HCT116 (cell line): Measurements from ENCODE around the gene CTBP2. TPM values are rescaled to one million over a fixed set of nuclear protein-coding genes. Genes with fewer than 3 reads are reported as not detected.

ENCODE experiments used
- ATAC-seq: fragments of 200-7000 bp; cut with Tn5 transposase; 2 replicates; pipeline ENCODE4 v1.9.1; 2020; ENCODE audit warnings: mild to moderate bottlenecking, moderate library complexity
- BruUV-seq: library from RNA; stranded (reverse); fragments of 400-500 nt; replicated peaks from 2 replicates; lab custom pipeline; 2021; lab: Mats Ljungman, UMichigan
- CTCF ChIA-PET: fragments of 300-600 bp; sonication (Branson Sonifier 250); formaldehyde crosslinking; loops from one replicate; lab custom pipeline; 2021; ENCODE audit warnings: antibody characterized with exemption; lab: Charles Lee
- POLR2A ChIA-PET: fragments of 300-600, 350-600 bp; sonication (Branson Sonifier 250); formaldehyde crosslinking; loops from one replicate; lab custom pipeline; 2021; ENCODE audit warnings: antibody characterized with exemption; lab: Charles Lee
- RAD21 ChIA-PET, 2 experiments: fragments of 300-600 bp; sonication (Branson Sonifier 250); formaldehyde crosslinking; loops; one replicate each; lab custom pipeline; 2023; ENCODE audit warnings: low total read pairs in 2 of 2; ENCODE audit not compliant: uncharacterized antibody in 2 of 2, unreplicated experiment in 2 of 2, low non-redundant PET in 1 of 2; lab: Charles Lee
- DNase-seq: peaks from one replicate; pipeline ENCODE4 v3.0.0-alpha.2; 2010; ENCODE audit warnings: low read depth, low spot score
- H2AFZ ChIP-seq: fragments of 200-600 bp; shearing (Covaris generic), sonication (generic); 2 replicates; pipeline ENCODE4 v1.6.1; 2017; ENCODE audit warnings: low read depth, mixed run types, mixed read lengths, antibody characterized with exemption, low read length; ENCODE audit not compliant: poor library complexity, severe bottlenecking
- H3K27ac ChIP-seq: 2 replicates; pipeline ENCODE4 v1.5.1; 2012; ENCODE audit warnings: low read depth, low read length
- H3K27me3 ChIP-seq: fragments of 200-600 bp; sonication (generic); 2 replicates; pipeline ENCODE4 v1.6.1; 2016; ENCODE audit warnings: mixed run types, low read length, mixed read lengths; ENCODE audit not compliant: insufficient read depth
- H3K36me3 ChIP-seq, 2 experiments: fragments of 200-500 bp in 1 of 2; fragments of 200-600 bp in 1 of 2; sonication (Bioruptor generic) in 1 of 2; sonication (generic) in 1 of 2; 2 replicates each; pipeline versions ENCODE4 v1.5.1 to v1.6.1; 2014 to 2016; ENCODE audit warnings: low read length in 2 of 2, inconsistent platforms in 1 of 2, mixed read lengths in 1 of 2, mixed run types in 1 of 2; ENCODE audit not compliant: insufficient read depth in 2 of 2, control insufficient read depth in 1 of 2
- H3K4me1 ChIP-seq, 2 experiments: fragments of 200-600 bp in 1 of 2; sonication (generic) in 1 of 2; 2 replicates each; pipeline versions ENCODE4 v1.5.1 to v1.6.1; 2012 to 2017; ENCODE audit warnings: low read length in 2 of 2, inconsistent platforms in 1 of 2, mild to moderate bottlenecking in 1 of 2, mixed read lengths in 1 of 2, mixed run types in 1 of 2, moderate library complexity in 1 of 2; ENCODE audit not compliant: insufficient read depth in 2 of 2, control insufficient read depth in 1 of 2
- H3K4me2 ChIP-seq: fragments of 200-600 bp; sonication (generic); 2 replicates; pipeline ENCODE4 v1.6.1; 2017; ENCODE audit warnings: mixed run types, low read length, mixed read lengths
- H3K4me3 ChIP-seq, 2 experiments: fragments of 200-600 bp in 1 of 2; sonication (generic) in 1 of 2; replicated peaks in 1 of 2; 2 replicates each; pipeline ENCODE4 v1.5.1; 2011 to 2016; ENCODE audit warnings: low read length in 2 of 2, control low read depth in 1 of 2, low read depth in 1 of 2, mild to moderate bottlenecking in 1 of 2, mixed read lengths in 1 of 2, mixed run types in 1 of 2
- H3K79me2 ChIP-seq: fragments of 200-600 bp; sonication (generic); 2 replicates; pipeline ENCODE4 v1.6.1; 2017; ENCODE audit warnings: mild to moderate bottlenecking, mixed run types, low read length, moderate library complexity, mixed read lengths; ENCODE audit not compliant: insufficient read depth
- H3K9ac ChIP-seq: fragments of 200-600 bp; sonication (generic); 2 replicates; pipeline ENCODE4 v1.6.1; 2016; ENCODE audit warnings: low read length, mixed read lengths
- H3K9me2 ChIP-seq: fragments of 200-600 bp; sonication (generic), shearing (Covaris generic); 2 replicates; pipeline ENCODE4 v1.6.1; 2017; ENCODE audit warnings: mixed run types, mild to moderate bottlenecking, moderate library complexity; ENCODE audit not compliant: insufficient read depth
- H3K9me3 ChIP-seq, 2 experiments: fragments of 200-500 bp in 1 of 2; fragments of 200-600 bp in 1 of 2; sonication (Bioruptor generic) in 1 of 2; sonication (generic) in 1 of 2; 2 replicates each; pipeline ENCODE4 v1.6.1; 2014 to 2017; ENCODE audit warnings: low read length in 2 of 2, mixed read lengths in 2 of 2, inconsistent platforms in 1 of 2, low read depth in 1 of 2, mild to moderate bottlenecking in 1 of 2, mixed run types in 1 of 2, moderate library complexity in 1 of 2; ENCODE audit not compliant: control insufficient read depth in 1 of 2, insufficient read depth in 1 of 2
- H4K20me1 ChIP-seq: fragments of 200-600 bp; sonication (generic), shearing (Covaris generic); 2 replicates; pipeline ENCODE4 v1.6.1; 2017; ENCODE audit warnings: mixed run types, mild to moderate bottlenecking, moderate library complexity; ENCODE audit not compliant: insufficient read depth
- CEBPB ChIP-seq: IDR thresholded peaks from 2 replicates; pipeline ENCODE4 v1.6.1; 2012; ENCODE audit warnings: low read depth
- ELF1 ChIP-seq: IDR thresholded peaks from 2 replicates; pipeline ENCODE4 v1.6.1; 2012; ENCODE audit warnings: low read depth, borderline replicate concordance
- EZH2 ChIP-seq: fragments of 200-600 bp; sonication (generic); IDR thresholded peaks from 2 replicates; pipeline ENCODE4 v1.6.1; 2017; ENCODE audit warnings: antibody characterized with exemption, mixed run types
- POLR2AphosphoS5 ChIP-seq: IDR thresholded peaks from 2 replicates; pipeline ENCODE4 v1.6.1; 2011; ENCODE audit warnings: mild to moderate bottlenecking, low read depth, low read length, moderate library complexity
- RAD21 ChIP-seq: IDR thresholded peaks from 2 replicates; pipeline ENCODE4 v1.6.1; 2012; ENCODE audit warnings: low read depth, mild to moderate bottlenecking
- SIN3A ChIP-seq: IDR thresholded peaks from 2 replicates; pipeline ENCODE4 v1.6.1; 2012; ENCODE audit warnings: low read depth
- SRF ChIP-seq: IDR thresholded peaks from 2 replicates; pipeline ENCODE4 v1.6.1; 2012; ENCODE audit warnings: low read depth
- ZFX ChIP-seq: fragments of 450-650 bp; IDR thresholded peaks from 2 replicates; pipeline ENCODE4 v1.6.1; 2017
- intact Hi-C: fragments of 100-400 bp; cut with micrococcal nuclease; formaldehyde crosslinking; loops from 2 replicates; pipeline ENCODE4 v1.10.0; 2022
- total RNA-seq: library from RNA; stranded (reverse); gene quantifications from one replicate; pipeline ENCODE4 v1.2.1, GENCODE V29; 2021; ENCODE audit not compliant: unreplicated experiment
- TF ChIP-seq, protein P1 (sequence below): IDR thresholded peaks from 2 replicates; pipeline ENCODE4 v1.6.1; 2012
- TF ChIP-seq, protein P2 (sequence below): IDR thresholded peaks from 2 replicates; pipeline ENCODE4 v1.6.1; 2011; ENCODE audit warnings: mild to moderate bottlenecking, low read length, moderate library complexity; ENCODE audit not compliant: insufficient replicate concordance; ENCODE audit errors: extremely low read depth

Gene CTBP2
- total RNA-seq, 1 experiment from 2014 or later: 144 TPM

DNA sequence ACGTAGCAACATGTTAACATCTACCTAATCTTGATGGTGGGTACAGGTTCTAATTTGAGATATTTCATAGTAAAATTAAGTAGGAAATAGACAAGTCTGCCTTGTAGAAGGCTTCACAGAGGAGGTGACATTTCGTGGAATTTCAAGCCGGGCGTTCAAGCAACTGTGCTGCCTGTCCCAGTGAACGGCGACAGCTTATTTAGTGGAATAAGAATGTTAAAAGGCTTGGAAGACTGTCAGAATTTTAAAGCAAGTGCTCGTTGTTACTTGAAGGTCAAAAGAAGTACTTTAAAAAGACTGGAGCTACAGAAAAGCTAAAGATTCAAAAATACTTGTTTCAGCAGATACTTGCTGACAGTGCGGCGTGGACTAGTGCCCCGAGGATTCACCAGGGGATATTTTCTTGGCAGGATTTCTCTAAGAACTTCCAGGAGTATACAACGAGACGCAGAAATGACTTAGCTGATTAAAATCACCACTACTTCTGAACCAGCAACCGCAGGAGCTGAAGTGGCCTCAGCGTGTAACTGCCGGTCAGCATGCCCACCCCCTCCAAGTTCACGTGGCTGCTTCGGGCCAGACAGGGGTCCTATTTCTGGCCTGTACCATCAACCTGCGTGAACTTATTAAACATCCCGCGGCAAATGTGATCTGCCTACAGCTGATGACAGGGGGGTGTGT is 46.5 kb downstream of the CTBP2 start:
- Histone ChIP-seq H3K79me2 (peaks cover 93% of the 10 kb centered on the region), H3K36me3 (peaks cover 2 to 13% of the 10 kb centered on the region in 2 experiments; a peak in 2 of 4 replicates), H3K9me3 (no peaks in the 10 kb centered on the region), H3K4me3 (no peak overlapping the region), H3K9ac (no peak overlapping the region), H3K4me2 (no peak overlapping the region), H3K27me3 (no peaks in the 10 kb centered on the region), H3K9me2 (no peaks in the 10 kb centered on the region), H4K20me1 (peaks cover 11% of the 10 kb centered on the region; the same call in 1 of the 2 replicates), H3K27ac (no peak overlapping the region), H2AFZ (no peak overlapping the region), H3K4me1 (peaks cover under 1 to 19% of the 10 kb centered on the region in 2 experiments; a peak in 1 of 4 replicates)
- no TSS peak for BruUV-seq
- RAD21 ChIA-PET: no interaction called here
- ATAC-seq: no peak
- no peak for DNase-seq
- TF ChIP-seq CEBPB: no peak
- no peak for TF ChIP-seq POLR2AphosphoS5
- TF ChIP-seq SRF: no peak
- TF ChIP-seq EZH2: no peak
- TF ChIP-seq SIN3A: no peak
- no peak for TF ChIP-seq ZFX
- TF ChIP-seq, protein P1, sequence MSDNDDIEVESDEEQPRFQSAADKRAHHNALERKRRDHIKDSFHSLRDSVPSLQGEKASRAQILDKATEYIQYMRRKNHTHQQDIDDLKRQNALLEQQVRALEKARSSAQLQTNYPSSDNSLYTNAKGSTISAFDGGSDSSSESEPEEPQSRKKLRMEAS: no peak
- TF ChIP-seq ELF1: no peak
- TF ChIP-seq, protein P2, sequence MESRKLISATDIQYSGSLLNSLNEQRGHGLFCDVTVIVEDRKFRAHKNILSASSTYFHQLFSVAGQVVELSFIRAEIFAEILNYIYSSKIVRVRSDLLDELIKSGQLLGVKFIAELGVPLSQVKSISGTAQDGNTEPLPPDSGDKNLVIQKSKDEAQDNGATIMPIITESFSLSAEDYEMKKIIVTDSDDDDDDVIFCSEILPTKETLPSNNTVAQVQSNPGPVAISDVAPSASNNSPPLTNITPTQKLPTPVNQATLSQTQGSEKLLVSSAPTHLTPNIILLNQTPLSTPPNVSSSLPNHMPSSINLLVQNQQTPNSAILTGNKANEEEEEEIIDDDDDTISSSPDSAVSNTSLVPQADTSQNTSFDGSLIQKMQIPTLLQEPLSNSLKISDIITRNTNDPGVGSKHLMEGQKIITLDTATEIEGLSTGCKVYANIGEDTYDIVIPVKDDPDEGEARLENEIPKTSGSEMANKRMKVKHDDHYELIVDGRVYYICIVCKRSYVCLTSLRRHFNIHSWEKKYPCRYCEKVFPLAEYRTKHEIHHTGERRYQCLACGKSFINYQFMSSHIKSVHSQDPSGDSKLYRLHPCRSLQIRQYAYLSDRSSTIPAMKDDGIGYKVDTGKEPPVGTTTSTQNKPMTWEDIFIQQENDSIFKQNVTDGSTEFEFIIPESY: no peak
- TF ChIP-seq RAD21: no peak
- POLR2A ChIA-PET: no interaction called here
- intact Hi-C loops: no loop called here
- CTCF ChIA-PET: no interaction called here
